ENCODE data around the gene LSM12.

DNA sequence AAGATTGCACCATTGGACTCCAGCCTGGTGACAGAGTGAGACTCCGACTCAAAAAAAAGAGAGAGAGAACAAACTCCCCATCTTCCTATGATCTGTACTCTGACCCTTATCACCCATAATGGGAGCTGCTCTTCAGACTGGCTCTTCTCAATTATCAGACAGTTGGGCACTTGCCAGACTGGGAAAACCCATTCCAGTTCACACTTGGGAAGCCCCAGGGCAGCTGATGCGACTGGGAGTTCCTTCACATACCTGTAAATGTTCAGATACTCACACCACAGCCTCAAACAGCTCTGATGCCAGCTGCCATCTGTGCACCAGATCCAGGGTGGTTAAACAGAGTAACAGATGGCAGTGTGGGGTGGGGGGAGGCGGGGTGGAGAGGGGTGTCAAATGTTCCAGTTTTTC lies 27.9 kb downstream of the LSM12 start:
- TF ChIP-seq, protein P1, sequence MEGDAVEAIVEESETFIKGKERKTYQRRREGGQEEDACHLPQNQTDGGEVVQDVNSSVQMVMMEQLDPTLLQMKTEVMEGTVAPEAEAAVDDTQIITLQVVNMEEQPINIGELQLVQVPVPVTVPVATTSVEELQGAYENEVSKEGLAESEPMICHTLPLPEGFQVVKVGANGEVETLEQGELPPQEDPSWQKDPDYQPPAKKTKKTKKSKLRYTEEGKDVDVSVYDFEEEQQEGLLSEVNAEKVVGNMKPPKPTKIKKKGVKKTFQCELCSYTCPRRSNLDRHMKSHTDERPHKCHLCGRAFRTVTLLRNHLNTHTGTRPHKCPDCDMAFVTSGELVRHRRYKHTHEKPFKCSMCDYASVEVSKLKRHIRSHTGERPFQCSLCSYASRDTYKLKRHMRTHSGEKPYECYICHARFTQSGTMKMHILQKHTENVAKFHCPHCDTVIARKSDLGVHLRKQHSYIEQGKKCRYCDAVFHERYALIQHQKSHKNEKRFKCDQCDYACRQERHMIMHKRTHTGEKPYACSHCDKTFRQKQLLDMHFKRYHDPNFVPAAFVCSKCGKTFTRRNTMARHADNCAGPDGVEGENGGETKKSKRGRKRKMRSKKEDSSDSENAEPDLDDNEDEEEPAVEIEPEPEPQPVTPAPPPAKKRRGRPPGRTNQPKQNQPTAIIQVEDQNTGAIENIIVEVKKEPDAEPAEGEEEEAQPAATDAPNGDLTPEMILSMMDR (IDR thresholded peaks at IDR 0.05; ENCODE audit: insufficient read depth, low read length, poor library complexity, severe bottlenecking) = no peak
- TF ChIP-seq EZH2phosphoT487 (conservative IDR thresholded peaks at IDR 0.05; ENCODE audit: low read length) = no peak

Measured in SU-DHL-6 (cell line).